AG09309 (cell line): Measurements from ENCODE around the gene NPBWR2.

Source experiments
- DNase-seq: peaks from one replicate; pipeline ENCODE4 v3.0.0-alpha.2; 2010; ENCODE audit warnings: low read depth
- H3K4me3 ChIP-seq: 2 replicates; pipeline ENCODE4 v1.5.1; 2011; ENCODE audit warnings: mild to moderate bottlenecking, low read depth, low read length, moderate library complexity; ENCODE audit not compliant: control insufficient read depth
- TF ChIP-seq, protein P1 (sequence below): IDR thresholded peaks from 2 replicates; pipeline ENCODE4 v1.5.1; 2011; ENCODE audit warnings: mild to moderate bottlenecking, low read depth, low read length, inconsistent platforms; ENCODE audit not compliant: insufficient read depth, control insufficient read depth; ENCODE audit errors: missing control alignments

NPBWR2 gene

DNA sequence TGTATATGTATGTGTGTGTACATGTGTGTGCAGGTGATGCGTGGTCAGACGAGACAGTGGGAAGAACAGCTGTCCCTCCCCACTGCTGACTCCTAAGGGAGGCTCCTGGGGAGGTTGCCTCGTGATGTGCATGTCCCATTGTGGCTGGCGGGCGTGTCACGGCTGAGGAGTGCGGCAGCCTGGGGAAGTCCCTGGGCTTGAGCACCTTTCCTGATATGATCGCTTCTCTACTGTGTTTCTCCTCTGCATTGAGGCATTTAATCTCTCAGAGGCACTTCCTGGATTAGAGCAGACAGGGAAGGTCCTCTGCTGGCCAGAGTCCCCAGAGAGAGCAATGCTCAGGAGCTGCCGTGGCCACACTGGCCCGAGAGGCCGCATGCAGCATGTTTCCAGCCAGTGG lies 11.4 kb downstream of the NPBWR2 start:
- TF ChIP-seq, protein P1, sequence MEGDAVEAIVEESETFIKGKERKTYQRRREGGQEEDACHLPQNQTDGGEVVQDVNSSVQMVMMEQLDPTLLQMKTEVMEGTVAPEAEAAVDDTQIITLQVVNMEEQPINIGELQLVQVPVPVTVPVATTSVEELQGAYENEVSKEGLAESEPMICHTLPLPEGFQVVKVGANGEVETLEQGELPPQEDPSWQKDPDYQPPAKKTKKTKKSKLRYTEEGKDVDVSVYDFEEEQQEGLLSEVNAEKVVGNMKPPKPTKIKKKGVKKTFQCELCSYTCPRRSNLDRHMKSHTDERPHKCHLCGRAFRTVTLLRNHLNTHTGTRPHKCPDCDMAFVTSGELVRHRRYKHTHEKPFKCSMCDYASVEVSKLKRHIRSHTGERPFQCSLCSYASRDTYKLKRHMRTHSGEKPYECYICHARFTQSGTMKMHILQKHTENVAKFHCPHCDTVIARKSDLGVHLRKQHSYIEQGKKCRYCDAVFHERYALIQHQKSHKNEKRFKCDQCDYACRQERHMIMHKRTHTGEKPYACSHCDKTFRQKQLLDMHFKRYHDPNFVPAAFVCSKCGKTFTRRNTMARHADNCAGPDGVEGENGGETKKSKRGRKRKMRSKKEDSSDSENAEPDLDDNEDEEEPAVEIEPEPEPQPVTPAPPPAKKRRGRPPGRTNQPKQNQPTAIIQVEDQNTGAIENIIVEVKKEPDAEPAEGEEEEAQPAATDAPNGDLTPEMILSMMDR, result no peak
- no peak for DNase-seq
- H3K4me3 ChIP-seq, result no peak overlapping the region

DNA sequence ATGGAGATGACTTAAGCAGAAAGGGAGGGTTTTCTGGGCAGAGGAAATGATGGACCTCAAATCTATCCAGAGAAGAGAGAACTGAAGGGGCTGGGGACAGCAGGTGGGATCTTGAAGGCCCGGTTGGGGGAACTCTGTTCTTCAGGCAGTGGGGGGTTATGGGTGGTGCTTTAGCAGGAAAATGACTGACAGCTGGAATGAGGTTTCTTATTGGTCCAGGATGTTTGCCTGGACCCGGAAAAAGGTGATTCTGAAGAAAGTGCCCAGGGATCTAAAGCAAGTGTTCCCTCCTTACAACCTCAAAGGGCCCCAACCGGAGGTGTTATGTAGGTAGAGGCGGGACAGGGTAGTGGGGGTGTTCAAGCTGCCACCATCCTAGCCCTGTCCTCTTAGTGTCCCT lies 11.9 kb downstream of the NPBWR2 start:
- no peak overlapping the region for H3K4me3 ChIP-seq
- DNase-seq, result no peak
- TF ChIP-seq, protein P1, result no peak

DNA sequence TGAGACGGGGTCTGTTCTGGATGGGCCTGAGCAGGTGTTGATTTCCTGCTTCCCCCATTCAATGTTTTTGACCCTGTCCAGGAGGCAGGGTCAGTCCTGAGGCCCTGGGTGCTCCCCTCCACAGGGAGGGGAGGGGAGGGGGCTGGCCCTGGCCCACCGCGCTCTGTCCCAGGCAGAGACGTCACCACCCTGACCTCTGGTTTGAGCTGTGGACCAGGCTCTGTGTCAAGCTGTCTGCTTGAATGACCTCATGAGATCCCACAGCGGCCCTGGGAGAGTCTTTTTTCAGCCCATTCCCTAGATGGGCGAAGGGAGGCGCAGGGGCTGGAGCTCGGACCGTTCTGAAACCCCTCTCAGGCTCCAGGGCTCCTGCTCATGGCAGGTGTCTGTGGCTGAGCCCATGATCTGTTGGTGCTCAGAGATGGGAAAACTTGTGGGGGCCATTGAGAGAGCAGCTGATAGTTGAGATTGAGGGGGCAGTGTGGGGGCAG lies 14.3 kb downstream of the NPBWR2 start:
- no peak for DNase-seq
- no peak overlapping the region for H3K4me3 ChIP-seq
- TF ChIP-seq, protein P1, result no peak

DNA sequence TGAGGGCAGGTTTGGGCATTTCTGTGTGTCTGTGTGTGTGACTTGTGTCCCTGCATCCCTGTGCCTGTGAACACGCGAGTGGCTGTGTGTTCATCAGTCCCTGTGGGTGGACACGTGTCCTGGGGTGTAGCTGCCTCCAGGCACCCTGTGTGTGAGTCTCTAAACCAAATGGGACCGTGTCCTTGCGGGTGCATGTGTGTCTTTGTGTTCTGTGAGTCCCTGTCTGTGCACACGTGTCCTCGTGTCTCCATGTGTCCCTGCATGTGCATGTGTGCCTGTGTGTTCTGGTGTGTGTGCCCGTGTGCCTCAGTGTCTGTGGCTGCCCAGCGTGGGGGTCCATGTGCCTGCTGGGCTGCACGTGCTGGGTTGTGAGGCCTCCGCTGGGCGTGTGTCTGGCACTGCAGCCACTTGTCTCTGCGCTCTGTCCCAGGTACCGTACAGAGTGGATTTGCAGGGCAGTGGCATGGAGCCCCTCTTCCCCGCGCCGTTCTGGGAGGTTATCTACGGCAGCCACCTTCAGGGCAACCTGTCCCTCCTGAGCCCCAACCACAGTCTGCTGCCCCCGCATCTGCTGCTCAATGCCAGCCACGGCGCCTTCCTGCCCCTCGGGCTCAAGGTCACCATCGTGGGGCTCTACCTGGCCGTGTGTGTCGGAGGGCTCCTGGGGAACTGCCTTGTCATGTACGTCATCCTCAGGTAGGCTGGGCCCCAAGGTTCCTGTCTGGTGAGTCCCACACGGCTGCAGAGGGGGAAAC lies 14.9 kb downstream of the NPBWR2 start:
- DNase-seq, result no peak
- no peak overlapping the region for H3K4me3 ChIP-seq

DNA sequence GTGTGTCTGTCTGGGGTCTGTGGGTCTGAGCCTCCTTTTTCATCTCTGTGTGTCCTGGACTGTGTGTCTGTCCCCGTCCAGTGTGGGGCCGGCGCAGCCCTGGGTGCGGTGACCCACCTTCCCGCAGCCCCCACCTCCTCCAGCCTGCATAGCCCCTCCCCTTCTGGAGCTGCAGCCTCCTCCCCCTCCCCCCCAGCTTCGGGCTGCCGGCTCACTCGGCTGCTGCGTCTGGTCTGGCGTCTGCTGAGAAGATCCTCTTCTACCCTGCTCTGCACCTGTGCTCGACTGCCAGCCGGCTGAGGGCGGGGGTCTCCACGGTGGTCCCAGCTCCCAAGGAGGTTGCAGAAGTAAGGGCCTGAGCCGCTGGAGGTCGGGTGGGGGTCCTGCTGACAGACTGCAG lies 15.6 kb downstream of the NPBWR2 start:
- TF ChIP-seq, protein P1, result no peak
- no peak overlapping the region for H3K4me3 ChIP-seq
- no peak for DNase-seq

More for the DNA sequence above, 14.9 kb downstream of the NPBWR2 start:
- TF ChIP-seq, protein P1, result no peak

DNA sequence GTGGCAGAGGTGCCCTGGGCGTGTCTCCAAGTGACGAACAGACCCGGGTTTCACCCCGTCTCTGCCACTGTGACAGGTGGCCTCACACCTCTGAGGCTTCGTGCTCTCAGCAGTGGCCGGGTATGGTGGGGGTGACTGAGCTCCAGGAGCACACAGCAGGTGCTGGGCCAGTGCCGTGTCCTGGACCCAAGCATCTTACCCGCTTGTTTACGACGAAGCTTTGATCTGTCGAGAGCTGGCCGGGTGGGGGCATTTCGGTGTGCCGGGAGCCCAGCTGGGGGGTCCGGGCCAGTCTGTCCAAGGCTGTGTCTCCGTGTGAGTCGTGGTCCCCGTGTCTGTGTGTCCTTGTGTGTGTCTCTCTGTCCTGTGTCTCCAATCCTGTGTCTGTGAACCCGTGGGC lies 16.0 kb downstream of the NPBWR2 start:
- TF ChIP-seq, protein P1, result no peak
- DNase-seq, result no peak
- no peak overlapping the region for H3K4me3 ChIP-seq
